ENCODE data around the gene GPR42. TPM values are rescaled to one million over a fixed set of nuclear protein-coding genes. Genes with fewer than 3 reads are reported as not detected.

GPR42 gene
- total RNA-seq, 4 donors from 2014 or later, result 0.51 TPM; not detected in 3

- TF ChIP-seq, protein P1, sequence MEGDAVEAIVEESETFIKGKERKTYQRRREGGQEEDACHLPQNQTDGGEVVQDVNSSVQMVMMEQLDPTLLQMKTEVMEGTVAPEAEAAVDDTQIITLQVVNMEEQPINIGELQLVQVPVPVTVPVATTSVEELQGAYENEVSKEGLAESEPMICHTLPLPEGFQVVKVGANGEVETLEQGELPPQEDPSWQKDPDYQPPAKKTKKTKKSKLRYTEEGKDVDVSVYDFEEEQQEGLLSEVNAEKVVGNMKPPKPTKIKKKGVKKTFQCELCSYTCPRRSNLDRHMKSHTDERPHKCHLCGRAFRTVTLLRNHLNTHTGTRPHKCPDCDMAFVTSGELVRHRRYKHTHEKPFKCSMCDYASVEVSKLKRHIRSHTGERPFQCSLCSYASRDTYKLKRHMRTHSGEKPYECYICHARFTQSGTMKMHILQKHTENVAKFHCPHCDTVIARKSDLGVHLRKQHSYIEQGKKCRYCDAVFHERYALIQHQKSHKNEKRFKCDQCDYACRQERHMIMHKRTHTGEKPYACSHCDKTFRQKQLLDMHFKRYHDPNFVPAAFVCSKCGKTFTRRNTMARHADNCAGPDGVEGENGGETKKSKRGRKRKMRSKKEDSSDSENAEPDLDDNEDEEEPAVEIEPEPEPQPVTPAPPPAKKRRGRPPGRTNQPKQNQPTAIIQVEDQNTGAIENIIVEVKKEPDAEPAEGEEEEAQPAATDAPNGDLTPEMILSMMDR (IDR thresholded peaks at IDR 0.05; ENCODE audit: low read depth), result no peak
Measured at GRCh38 chr19:35397064-35397463, 26.2 kb downstream of the GPR42 start.

DNA sequence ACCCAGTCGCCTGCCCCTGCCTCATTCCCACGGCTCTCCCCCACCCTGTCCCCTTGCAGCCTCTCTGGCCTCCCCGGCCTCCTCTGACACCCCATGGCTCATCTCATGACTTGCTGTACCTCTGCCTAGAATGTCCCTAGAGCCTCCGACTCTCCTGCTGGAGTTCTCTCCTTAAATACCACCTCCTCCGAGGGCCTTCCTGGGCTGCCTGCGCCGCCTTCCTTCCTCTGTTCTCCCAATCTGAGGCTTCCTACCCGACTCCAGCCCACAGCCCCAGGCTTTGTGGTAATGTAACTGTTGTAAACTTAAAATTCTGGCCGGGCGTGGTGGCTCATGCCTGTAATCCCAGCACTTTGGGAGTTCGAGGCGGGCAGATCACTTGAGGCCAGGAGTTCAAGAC, 27.7 kb downstream of the GPR42 start:
- TF ChIP-seq, protein P1 (IDR thresholded peaks at IDR 0.05; ENCODE audit: low read depth), result no peak

- TF ChIP-seq, protein P1 (IDR thresholded peaks at IDR 0.05; ENCODE audit: low read depth), result no peak
Measured at GRCh38 chr19:35399231-35399630, 28.4 kb downstream of the GPR42 start.

GRCh38 chr19:35399948-35400772, 29.3 kb downstream of the GPR42 start:
- TF ChIP-seq, protein P1 (IDR thresholded peaks at IDR 0.05; ENCODE audit: low read depth), result no peak

DNA sequence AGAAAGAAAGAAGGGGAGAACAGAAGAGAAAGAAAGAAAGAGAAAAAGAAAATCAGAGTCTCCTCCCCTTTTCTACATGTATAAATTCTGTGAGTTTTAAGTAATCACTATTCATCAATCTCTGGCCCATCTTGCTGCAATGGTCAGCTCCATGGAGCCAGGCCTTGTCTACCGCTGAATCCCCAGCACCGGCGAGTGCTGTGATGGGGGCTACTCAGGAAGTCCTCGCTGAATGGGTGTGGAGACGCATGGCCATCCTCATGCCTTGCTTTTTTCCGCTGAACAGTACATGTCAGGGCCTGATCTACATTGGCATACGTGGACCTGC, 29.9 kb downstream of the GPR42 start:
- TF ChIP-seq, protein P1 (IDR thresholded peaks at IDR 0.05; ENCODE audit: low read depth), result no peak

GRCh38 chr19:35403116-35403760, 32.4 kb downstream of the GPR42 start:
- TF ChIP-seq, protein P1 (IDR thresholded peaks at IDR 0.05; ENCODE audit: low read depth), result no peak

DNA sequence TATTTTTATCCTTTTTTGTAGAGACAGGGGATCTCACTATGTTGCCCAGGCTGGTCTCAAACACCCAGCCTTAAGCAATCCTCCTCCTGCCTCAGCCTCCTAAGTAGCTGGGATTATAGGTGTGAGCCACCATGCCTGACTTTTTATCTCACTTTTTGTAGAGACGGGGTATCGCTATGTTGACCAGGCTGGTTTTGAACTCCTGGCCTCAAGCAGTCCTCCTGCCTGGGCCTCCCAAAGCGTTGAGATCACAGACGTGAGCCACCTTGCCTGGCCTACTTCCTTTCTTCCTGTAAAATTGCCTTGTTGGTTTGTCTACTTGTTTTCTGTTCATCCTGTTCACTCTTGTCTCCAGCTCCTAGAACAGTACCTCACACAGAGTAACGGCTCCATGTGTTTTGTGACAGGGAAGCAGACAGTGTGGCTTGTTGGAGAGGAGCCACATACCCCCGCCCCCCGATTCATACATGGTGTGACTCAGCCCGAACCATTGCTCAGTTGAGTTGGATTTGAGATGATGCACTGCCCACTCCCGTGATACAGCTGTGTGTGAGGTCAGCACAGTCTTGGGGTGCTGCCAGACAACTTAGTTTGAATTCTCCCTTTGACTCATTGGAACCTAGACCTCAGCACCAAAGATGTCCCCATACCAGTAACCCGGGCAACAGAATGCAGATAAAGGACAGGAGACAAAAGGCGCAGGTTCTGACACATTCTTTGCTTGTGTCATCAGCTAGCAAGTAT, 34.2 kb downstream of the GPR42 start:
- TF ChIP-seq, protein P1 (IDR thresholded peaks at IDR 0.05; ENCODE audit: low read depth), result no peak
